ENCODE measurements around the gene LAMA1.

The LAMA1 gene

GRCh38 chr18:7048081-7048480 is 69.5 kb downstream of the LAMA1 start:
- no peak for DNase-seq

GRCh38 chr18:7047336-7047735 is 70.3 kb downstream of the LAMA1 start:
- no peak for DNase-seq

- no peak for DNase-seq
Measured at GRCh38 chr18:7038330-7038851, 79.2 kb downstream of the LAMA1 start.

DNA sequence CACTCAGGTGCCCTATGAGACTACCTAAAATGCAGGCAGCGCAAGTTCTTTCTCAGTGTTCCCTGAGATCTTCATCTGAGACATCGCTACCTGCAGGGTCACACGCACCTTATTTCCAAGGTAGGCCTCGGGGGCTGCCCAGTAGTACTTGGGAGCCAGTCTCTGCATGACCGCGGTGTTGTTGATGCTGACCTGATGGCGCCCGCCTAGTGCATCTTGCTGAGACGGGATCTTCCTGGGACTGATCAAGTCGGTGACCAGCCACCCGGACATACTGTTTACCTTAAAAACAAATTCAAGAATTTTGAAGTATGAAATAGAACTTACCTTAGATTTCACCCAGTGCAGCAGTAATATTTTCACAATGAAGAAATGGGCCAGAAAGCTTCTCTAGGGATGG is 80.1 kb downstream of the LAMA1 start:
- no peak for DNase-seq

DNA sequence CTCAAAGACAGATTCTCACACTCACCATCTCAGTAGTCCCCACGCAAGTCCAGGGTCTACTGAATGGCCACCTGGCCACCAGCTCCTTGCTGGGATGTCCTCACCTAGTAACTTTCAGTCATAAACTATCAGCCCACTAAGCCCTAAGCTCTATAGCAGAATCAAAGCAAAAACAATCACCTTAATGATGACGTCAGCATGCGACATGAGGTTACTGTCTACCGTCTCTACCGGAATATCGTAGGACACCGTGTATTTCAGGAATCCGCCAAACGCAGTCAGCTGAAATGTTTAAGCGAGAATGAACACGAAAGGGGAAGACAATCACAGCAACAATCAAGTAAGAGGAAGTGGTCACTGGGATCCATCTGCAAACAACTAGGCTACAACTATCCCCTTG is 81.8 kb downstream of the LAMA1 start:
- DNase-seq = no peak

DNA sequence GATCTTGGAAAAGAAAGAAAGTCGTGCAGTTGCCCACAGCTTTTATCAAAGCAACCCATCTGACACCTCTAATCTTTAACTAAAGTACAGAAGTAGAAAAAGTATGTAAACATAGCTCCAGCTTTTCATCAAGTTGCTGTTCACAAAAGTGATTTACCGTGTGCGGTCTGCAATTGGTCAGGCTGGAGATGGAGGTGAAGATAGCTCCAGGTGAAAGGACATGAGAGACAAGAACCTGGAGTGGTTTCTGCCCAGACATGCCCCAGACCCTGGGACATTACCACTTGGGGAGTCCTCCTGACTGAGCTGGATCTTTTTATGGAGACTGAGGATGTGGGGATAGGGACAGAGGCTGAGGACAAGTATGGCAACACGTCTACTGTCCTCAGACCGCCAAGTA is 82.7 kb downstream of the LAMA1 start:
- no peak for DNase-seq

- no peak for DNase-seq
Measured at GRCh38 chr18:7032537-7032936, 85.1 kb downstream of the LAMA1 start.

- no peak for DNase-seq
Measured at GRCh38 chr18:7028625-7029024, 89.0 kb downstream of the LAMA1 start.

GRCh38 chr18:7025194-7025593 is 92.4 kb downstream of the LAMA1 start:
- DNase-seq = no peak

- no peak for DNase-seq
Measured at GRCh38 chr18:7023581-7023980, 94.0 kb downstream of the LAMA1 start.

- DNase-seq = no peak
Measured at GRCh38 chr18:7023063-7023580, 94.5 kb downstream of the LAMA1 start.

- DNase-seq = no peak
Measured at GRCh38 chr18:7021994-7022840, 95.4 kb downstream of the LAMA1 start.

DNA sequence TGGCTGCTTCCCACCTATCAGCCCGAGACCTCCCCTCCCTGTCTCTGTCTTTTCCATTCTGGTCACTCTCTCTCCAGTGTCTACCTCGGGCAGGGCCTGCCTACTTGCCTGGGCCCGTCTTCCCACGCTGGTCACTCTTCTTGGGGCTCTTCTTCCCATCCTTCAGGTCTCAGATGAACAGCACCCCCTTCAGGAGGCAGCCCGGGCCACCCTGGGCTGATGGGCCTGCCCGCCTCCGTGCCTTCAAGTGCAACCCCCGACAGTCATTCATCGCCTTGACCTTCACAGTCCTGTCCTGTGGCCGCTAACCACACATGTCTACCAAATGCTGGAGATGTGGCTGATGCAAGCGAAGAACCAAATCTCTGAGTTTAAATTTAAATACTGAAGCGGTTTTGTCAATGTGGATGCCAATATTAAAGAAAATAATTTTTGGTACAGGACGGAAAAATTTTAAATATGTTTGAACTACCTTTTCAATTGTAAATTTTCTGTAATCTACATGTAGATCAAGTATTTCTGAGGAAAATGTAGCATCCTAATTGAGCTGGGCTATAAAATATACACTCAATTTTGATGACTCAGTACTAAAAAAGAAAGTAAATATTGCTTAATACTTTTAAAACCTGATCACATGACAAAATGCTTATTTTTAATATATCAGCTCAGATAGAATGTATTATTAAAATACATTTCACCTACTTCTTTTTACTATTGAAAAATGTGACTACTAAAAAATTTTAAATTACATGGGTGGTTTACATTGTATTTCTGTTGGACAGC is 96.4 kb downstream of the LAMA1 start:
- DNase-seq = no peak

DNA sequence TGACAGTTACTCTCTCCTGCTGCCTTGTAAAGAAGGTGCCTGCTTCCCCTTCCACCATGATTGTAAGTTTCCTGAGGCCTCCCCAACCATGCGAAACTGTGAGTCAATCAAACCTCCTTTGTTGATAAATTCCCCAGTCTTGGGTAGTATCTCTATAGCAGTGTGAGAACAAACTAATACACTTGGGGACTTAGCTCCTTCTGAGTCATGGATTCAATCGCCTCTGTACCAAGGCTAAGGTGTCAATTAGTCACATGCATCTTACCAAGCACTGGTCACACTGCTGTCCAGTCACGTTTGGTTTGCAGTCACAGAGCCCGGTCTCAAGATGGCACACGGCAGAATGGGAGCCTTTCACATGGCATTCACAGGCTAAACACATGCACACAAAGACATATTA is 100.6 kb downstream of the LAMA1 start:
- no peak for DNase-seq

DNA sequence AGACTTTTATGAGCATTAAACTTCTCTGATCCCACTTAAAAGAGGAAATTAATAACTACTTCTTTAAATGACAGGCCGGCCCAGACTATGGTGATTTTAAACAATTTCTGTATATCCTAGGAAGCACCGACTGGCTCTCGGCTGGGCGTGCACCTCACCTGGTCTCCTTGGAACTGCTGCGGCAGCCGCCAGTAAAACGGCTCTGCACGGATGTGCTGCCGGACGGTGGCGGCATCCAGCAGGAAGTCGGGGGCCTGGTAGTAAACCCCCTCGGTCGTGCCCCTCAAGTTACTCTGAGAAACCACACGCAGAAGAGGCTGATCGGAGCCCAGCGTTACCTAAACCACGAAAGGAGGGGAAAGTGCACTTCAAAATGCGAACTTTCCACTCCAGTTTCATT is 106.5 kb downstream of the LAMA1 start:
- no peak for DNase-seq

DNA sequence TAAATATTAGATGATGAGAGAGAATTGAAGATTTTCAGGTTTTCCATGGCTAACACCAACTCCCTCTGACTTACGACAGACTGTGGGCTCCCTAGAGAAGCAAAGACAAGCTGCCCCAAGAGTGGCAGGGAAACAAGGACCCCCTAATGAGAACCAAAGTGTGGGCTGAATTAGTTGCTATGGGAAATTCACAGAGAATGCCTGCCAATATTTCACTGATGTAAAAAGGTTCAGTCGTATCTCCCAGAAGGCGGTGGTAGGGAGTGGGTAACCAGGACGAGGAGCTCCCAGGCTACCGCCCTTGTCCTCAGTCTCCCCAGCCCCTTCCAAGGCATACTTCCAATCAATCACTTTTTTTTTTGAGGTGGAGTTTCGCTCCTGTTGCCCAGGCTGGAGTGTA is 113.6 kb downstream of the LAMA1 start:
- DNase-seq = no peak

DNA sequence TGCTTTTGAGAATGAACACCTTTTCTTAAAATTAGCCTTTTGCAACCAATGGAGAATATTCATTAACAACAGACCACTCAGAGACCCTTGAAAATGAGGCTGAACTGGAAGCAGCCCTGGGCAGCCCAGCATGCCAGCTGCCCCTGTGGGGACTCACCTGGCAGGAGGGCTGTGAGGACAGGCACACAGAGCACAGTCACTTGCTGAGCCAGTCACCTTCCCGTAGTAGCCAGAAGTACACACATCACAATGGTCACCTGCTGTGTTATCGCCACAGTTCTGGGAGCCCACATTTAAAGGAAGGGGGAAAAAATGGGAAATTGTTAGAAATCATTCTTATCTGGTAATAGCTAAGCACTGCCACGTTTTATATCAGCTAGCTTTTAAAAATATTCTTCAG is 115.5 kb downstream of the LAMA1 start:
- no peak for DNase-seq

DNA sequence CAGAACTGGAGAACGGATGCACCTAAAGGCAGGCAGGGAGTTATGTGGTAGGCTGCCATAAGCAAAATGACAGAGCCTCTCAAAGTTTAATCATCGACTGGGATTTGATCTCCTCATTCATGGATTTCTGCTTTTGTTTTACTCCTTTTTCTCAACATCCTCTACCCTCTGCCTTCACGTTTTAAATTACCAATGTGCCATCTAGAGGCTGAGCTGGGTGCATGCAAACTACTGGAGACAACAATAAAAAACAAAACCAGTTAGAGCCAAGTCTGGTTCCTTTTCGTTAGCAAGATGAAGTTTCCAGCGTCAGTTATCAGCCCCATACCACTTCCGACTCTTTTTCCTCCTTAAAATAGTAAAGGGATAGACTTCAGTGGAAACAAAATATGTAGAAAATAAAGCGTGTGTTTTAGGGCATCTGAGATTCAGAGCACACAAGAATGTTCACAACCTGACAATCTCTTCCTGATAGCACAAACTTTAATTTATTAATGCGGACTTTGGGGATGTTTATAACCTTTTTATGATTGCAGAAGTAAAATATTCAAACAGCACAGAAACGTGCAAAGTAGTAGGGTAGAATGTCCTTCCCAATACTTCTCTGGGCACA is 117.0 kb downstream of the LAMA1 start:
- DNase-seq = no peak

GRCh38 chr18:6997808-6998207 is 119.8 kb downstream of the LAMA1 start:
- no peak for DNase-seq

DNA sequence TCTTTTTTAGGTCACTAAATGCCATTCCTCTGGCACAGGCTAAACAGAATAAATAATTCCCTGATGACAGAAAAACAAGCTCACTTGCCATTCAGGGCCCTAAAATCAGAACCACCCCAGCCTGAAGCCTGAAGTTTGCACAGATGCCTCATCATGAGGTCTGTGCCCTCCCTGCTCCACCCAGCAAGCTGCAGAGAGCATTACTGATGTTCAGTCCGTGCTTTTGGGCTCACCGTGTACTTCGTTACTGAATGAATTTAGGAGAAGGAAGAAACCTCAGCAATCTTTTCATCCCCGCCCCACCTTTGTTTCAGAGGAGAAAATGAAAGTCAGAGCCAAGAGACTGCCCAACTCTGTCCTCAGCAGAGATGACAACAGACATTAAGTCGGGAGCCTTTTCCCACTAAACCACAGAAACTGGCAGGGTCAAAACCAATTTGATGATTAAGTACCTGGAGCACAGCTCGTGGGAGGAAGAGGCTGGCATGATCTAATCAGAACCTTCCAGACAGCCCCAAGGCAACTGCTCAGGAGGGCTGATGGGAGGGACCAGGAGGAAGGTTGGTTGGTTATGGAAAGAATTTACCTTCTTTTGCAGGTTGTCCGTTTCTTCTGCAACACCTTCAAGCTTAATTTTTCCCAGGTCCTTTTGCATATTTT is 122.7 kb downstream of the LAMA1 start:
- DNase-seq = no peak

DNA sequence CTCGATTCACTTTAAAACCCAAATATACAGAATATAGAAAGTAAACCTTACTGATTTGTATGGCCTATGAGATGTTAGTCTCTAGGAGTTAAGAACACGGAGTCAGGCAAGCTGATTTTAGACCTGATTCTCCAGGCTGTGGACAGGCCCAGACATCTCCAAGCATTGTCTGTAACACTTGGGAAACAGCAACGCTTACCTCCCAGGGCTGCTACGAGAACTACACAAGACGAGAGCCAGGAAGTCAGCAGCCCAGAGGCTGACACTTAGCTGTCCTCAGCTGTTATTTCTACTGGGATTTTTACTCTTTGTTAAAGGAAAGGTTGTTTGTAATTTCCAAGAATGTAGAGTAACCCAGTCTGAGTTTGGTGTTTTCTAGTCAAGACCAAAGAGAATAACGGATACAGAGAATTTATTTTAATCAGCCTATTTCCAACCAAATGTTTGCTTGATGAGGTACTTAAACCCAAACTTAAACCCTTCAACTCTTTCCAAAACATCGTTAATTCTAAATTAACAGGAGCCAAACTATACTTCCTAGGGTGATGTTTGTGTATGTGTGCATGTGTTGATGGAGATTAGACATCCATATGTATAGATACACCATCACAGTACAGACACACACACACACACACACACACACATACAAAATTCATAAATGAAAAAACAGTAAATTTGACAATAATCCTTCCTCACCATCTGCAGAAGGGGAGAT is 123.4 kb downstream of the LAMA1 start:
- DNase-seq = no peak

GRCh38 chr18:6992761-6993160 is 124.8 kb downstream of the LAMA1 start:
- no peak for DNase-seq
